Breast epithelium (tissue), 3 donors: Measurements from ENCODE around the gene RAPGEF4.

Source experiments
- CTCF ChIP-seq, 3 donors: fragments of 450-650 bp; IDR thresholded peaks; one replicate each; pipeline ENCODE4 v1.5.1; 2016 to 2017; ENCODE audit warnings: antibody characterized with exemption in 3 of 3, mild to moderate bottlenecking in 3 of 3, moderate library complexity in 3 of 3
- POLR2A ChIP-seq: fragments of 450-650 bp; IDR thresholded peaks from one replicate; pipeline ENCODE4 v1.6.1; 2016; ENCODE audit warnings: antibody characterized with exemption, mild to moderate bottlenecking, moderate library complexity
- POLR2AphosphoS5 ChIP-seq, 3 donors: sonication (generic); formaldehyde crosslinking; IDR thresholded peaks; one replicate each; pipeline ENCODE4 v1.6.1; 2017; ENCODE audit warnings: antibody characterized with exemption in 3 of 3

- TF ChIP-seq POLR2A (no peak), CTCF (IDR thresholded peaks at IDR 0.05) (no peak), POLR2AphosphoS5 (IDR thresholded peaks at IDR 0.05) (peak in 1 of 3 donors; percentile 26)
These were observed 307.8 kb downstream of the RAPGEF4 start for GRCh38 chr2:173043476-173043875.
